Nephron (organoid): ENCODE results near the gene RAB4A.

Experiments
- H3K27ac Mint-ChIP-seq, 3 experiments: 2 replicates each; pipeline ENCODE4 v1.8.0; 2020; ENCODE audit warnings: mixed read lengths in 3 of 3, mild to moderate bottlenecking in 2 of 3, moderate library complexity in 1 of 3
- H3K27me3 Mint-ChIP-seq: 2 replicates; pipeline ENCODE4 v1.8.0; 2021; ENCODE audit warnings: low read depth, mild to moderate bottlenecking, moderate library complexity, mixed read lengths
- H3K36me3 Mint-ChIP-seq: 2 replicates; pipeline ENCODE4 v1.8.0; 2020; ENCODE audit warnings: low read depth, mixed read lengths
- H3K4me1 Mint-ChIP-seq: 2 replicates; pipeline ENCODE4 v1.8.0; 2020; ENCODE audit warnings: mixed read lengths
- H3K4me3 Mint-ChIP-seq, 3 experiments: 2 replicates each; pipeline ENCODE4 v1.8.0; 2020; ENCODE audit warnings: mild to moderate bottlenecking in 3 of 3, mixed read lengths in 3 of 3, moderate library complexity in 2 of 3
- H3K9me3 Mint-ChIP-seq: 2 replicates; pipeline ENCODE4 v1.8.0; 2020; ENCODE audit warnings: mixed read lengths
- CTCF ChIP-seq, 3 experiments: fragments of 200-600 bp; sonication (generic); IDR thresholded peaks; one replicate each; pipeline ENCODE4 v1.5.0; 2021; ENCODE audit warnings: antibody characterized with exemption in 3 of 3; ENCODE audit not compliant: unreplicated experiment in 3 of 3

The RAB4A gene

GRCh38 chr1:229226796-229227195, 44.1 kb upstream of the RAB4A start:
- no peak overlapping the region for H3K27ac Mint-ChIP-seq
- no peaks in the 10 kb centered on the region for H3K36me3 Mint-ChIP-seq

GRCh38 chr1:229227298-229227919, 43.5 kb upstream of the RAB4A start:
- peaks cover 31% of the 10 kb centered on the region for H3K27me3 Mint-ChIP-seq
- peak overlapping the region; percentile 0 to 26 (median 4) for H3K4me3 Mint-ChIP-seq
- peak; percentile 88 to 96 (median 95) for TF ChIP-seq CTCF (IDR thresholded peaks at IDR 0.05; ENCODE audit: unreplicated experiment in 3 of 3)
- peaks cover 40% of the 10 kb centered on the region for H3K4me1 Mint-ChIP-seq
- no peaks in the 10 kb centered on the region for H3K36me3 Mint-ChIP-seq
- peak overlapping the region in 1 of 3 experiments; percentile 58 for H3K27ac Mint-ChIP-seq
- H3K9me3 Mint-ChIP-seq, result no peaks in the 10 kb centered on the region

More at GRCh38 chr1:229226796-229227195, 44.1 kb upstream of the RAB4A start:
- H3K4me1 Mint-ChIP-seq, result peaks cover 40% of the 10 kb centered on the region
- peaks cover 30% of the 10 kb centered on the region for H3K27me3 Mint-ChIP-seq
- no peak for TF ChIP-seq CTCF (IDR thresholded peaks at IDR 0.05; ENCODE audit: unreplicated experiment in 3 of 3)
- H3K9me3 Mint-ChIP-seq, result no peaks in the 10 kb centered on the region
- H3K4me3 Mint-ChIP-seq, result no peak overlapping the region

GRCh38 chr1:229228522-229228921, 42.4 kb upstream of the RAB4A start:
- Mint-ChIP-seq H3K4me3 (no peak overlapping the region), H3K27me3 (peaks cover 32% of the 10 kb centered on the region), H3K27ac (no peak overlapping the region), H3K9me3 (no peaks in the 10 kb centered on the region), H3K4me1 (peaks cover 40% of the 10 kb centered on the region), H3K36me3 (no peaks in the 10 kb centered on the region)
- TF ChIP-seq CTCF (IDR thresholded peaks at IDR 0.05; ENCODE audit: unreplicated experiment in 3 of 3), result no peak

- Mint-ChIP-seq H3K4me1 (peaks cover 37% of the 10 kb centered on the region), H3K27ac (peak overlapping the region; percentile 36 to 66 (median 39)), H3K9me3 (no peaks in the 10 kb centered on the region), H3K27me3 (peaks cover 39% of the 10 kb centered on the region), H3K36me3 (no peaks in the 10 kb centered on the region), H3K4me3 (peak overlapping the region; percentile 14 to 27 (median 17))
- TF ChIP-seq CTCF (IDR thresholded peaks at IDR 0.05; ENCODE audit: unreplicated experiment in 3 of 3), result no peak
Measured at GRCh38 chr1:229229137-229229720, 41.7 kb upstream of the RAB4A start.

- TF ChIP-seq CTCF (IDR thresholded peaks at IDR 0.05; ENCODE audit: unreplicated experiment in 3 of 3), result no peak
- peak overlapping the region; percentile 36 to 66 (median 39) for H3K27ac Mint-ChIP-seq
- peaks cover 34% of the 10 kb centered on the region for H3K4me1 Mint-ChIP-seq
- peak overlapping the region; percentile 14 to 27 (median 17) for H3K4me3 Mint-ChIP-seq
- peaks cover 44% of the 10 kb centered on the region for H3K27me3 Mint-ChIP-seq
- H3K9me3 Mint-ChIP-seq, result no peaks in the 10 kb centered on the region
- no peaks in the 10 kb centered on the region for H3K36me3 Mint-ChIP-seq
Measured at GRCh38 chr1:229229721-229230139, 41.2 kb upstream of the RAB4A start.
